Loucy (cell line): Measurements from ENCODE around the gene ANKS4B.

Source experiments
- H2AFZ ChIP-seq: fragments of 200-600 bp; sonication (generic); 2 replicates; pipeline ENCODE4 v1.6.0; 2016; ENCODE audit warnings: antibody characterized with exemption, mild to moderate bottlenecking, low read length, moderate library complexity
- H3F3A ChIP-seq: fragments of 200-600 bp; 2 replicates; pipeline ENCODE4 v1.6.0; 2016; ENCODE audit warnings: antibody characterized with exemption, low read depth, mild to moderate bottlenecking
- H3K27me3 ChIP-seq: fragments of 200-600 bp; sonication (generic); 2 replicates; pipeline ENCODE4 v1.6.1; 2014; ENCODE audit warnings: low read length, mild to moderate bottlenecking; ENCODE audit not compliant: insufficient read depth, poor library complexity, severe bottlenecking
- H3K36me3 ChIP-seq: fragments of 200-600 bp; sonication (generic); 2 replicates; pipeline ENCODE4 v1.6.1; 2016; ENCODE audit warnings: low read length; ENCODE audit not compliant: insufficient read depth
- H3K4me1 ChIP-seq: fragments of 200-600 bp; sonication (generic); 2 replicates; pipeline ENCODE4 v1.5.1; 2014; ENCODE audit warnings: low read length, mild to moderate bottlenecking; ENCODE audit not compliant: insufficient read depth, poor library complexity, severe bottlenecking
- H3K4me2 ChIP-seq: fragments of 200-600 bp; sonication (generic); 2 replicates; pipeline ENCODE4 v1.6.0; 2014; ENCODE audit warnings: antibody characterized with exemption, low read length, low read depth, mild to moderate bottlenecking; ENCODE audit not compliant: poor library complexity, severe bottlenecking
- H3K4me3 ChIP-seq: fragments of 200-600 bp; sonication (generic); 2 replicates; pipeline ENCODE4 v1.5.1; 2014; ENCODE audit warnings: low read length, mild to moderate bottlenecking, mixed read lengths; ENCODE audit not compliant: poor library complexity, severe bottlenecking
- H3K79me2 ChIP-seq: fragments of 200-600 bp; sonication (generic); 2 replicates; pipeline ENCODE4 v1.6.1; 2014; ENCODE audit warnings: low read length; ENCODE audit not compliant: insufficient read depth
- H3K9ac ChIP-seq: fragments of 200-600 bp; sonication (generic); 2 replicates; pipeline ENCODE4 v1.6.0; 2014; ENCODE audit warnings: mild to moderate bottlenecking, low read depth, low read length, moderate library complexity; ENCODE audit not compliant: poor library complexity, severe bottlenecking
- H3K9me2 ChIP-seq: fragments of 200-600 bp; sonication (generic); replicated peaks from 2 replicates; pipeline ENCODE4 v1.6.1; 2016; ENCODE audit warnings: low read depth, low read length, mixed read lengths
- H3K9me3 ChIP-seq: fragments of 200-600 bp; sonication (generic); 2 replicates; pipeline ENCODE4 v1.6.1; 2014; ENCODE audit warnings: mild to moderate bottlenecking, antibody characterized with exemption, low read length, low read depth; ENCODE audit not compliant: insufficient read depth
- H4K20me1 ChIP-seq: fragments of 200-600 bp; sonication (generic); 2 replicates; pipeline ENCODE4 v1.6.0; 2014; ENCODE audit warnings: antibody characterized with exemption, low read length, mild to moderate bottlenecking; ENCODE audit not compliant: insufficient read depth, poor library complexity, severe bottlenecking
- CTCF ChIP-seq: fragments of 200-600 bp; sonication (generic); conservative IDR thresholded peaks from 2 replicates; pipeline ENCODE4 v1.5.1; 2014; ENCODE audit warnings: mild to moderate bottlenecking, antibody characterized with exemption, low read length
- EZH2phosphoT487 ChIP-seq: fragments of 200-600 bp; IDR thresholded peaks from 2 replicates; pipeline ENCODE4 v1.6.1; 2018; ENCODE audit warnings: antibody characterized with exemption, mild to moderate bottlenecking, moderate library complexity, borderline replicate concordance

ANKS4B gene

GRCh38 chr16:21206550-21206949 is 26.9 kb upstream of the ANKS4B start:
- TF ChIP-seq EZH2phosphoT487 (no peak), CTCF (no peak)
- H3K36me3 ChIP-seq: no peaks in the 10 kb centered on the region

GRCh38 chr16:21208446-21209230 is 24.9 kb upstream of the ANKS4B start:
- no peaks in the 10 kb centered on the region for H3K9me3 ChIP-seq
- no peaks in the 10 kb centered on the region for H3K79me2 ChIP-seq
- no peak overlapping the region for H2AFZ ChIP-seq
- H3K36me3 ChIP-seq: no peaks in the 10 kb centered on the region
- no peaks in the 10 kb centered on the region for H3K4me1 ChIP-seq
- no peaks in the 10 kb centered on the region for H3K9me2 ChIP-seq
- H4K20me1 ChIP-seq: no peaks in the 10 kb centered on the region
- H3K4me2 ChIP-seq: no peak overlapping the region
- H3K27me3 ChIP-seq: no peaks in the 10 kb centered on the region
- no peak for TF ChIP-seq CTCF
- no peak for TF ChIP-seq EZH2phosphoT487
- no peak overlapping the region for H3K4me3 ChIP-seq
- H3K9ac ChIP-seq: no peak overlapping the region
- H3F3A ChIP-seq: no peaks in the 10 kb centered on the region

More at GRCh38 chr16:21206550-21206949, 26.9 kb upstream of the ANKS4B start:
- Histone ChIP-seq H3K9me3 (no peaks in the 10 kb centered on the region), H4K20me1 (no peaks in the 10 kb centered on the region), H3K79me2 (no peaks in the 10 kb centered on the region), H3K9ac (no peak overlapping the region), H3K9me2 (no peaks in the 10 kb centered on the region), H3K4me3 (no peak overlapping the region), H2AFZ (no peak overlapping the region), H3K4me2 (no peak overlapping the region), H3F3A (no peaks in the 10 kb centered on the region), H3K4me1 (no peaks in the 10 kb centered on the region), H3K27me3 (no peaks in the 10 kb centered on the region)

GRCh38 chr16:21211486-21211885 is 22.0 kb upstream of the ANKS4B start, which contains the start of gene ZP2:
ZP2 (minus strand) TSS chr16:21211574; CDS start chr16:21211547, 27 bp downstream.
- H4K20me1 ChIP-seq: no peaks in the 10 kb centered on the region
- no peaks in the 10 kb centered on the region for H3K4me1 ChIP-seq
- TF ChIP-seq EZH2phosphoT487 (no peak), CTCF (no peak)
- no peak within 1 kb of the TSS for H3K9ac ChIP-seq
- no peaks in the 10 kb centered on the region for H3K9me3 ChIP-seq
- H3K79me2 ChIP-seq: no peaks in the 10 kb centered on the region
- no peaks in the 10 kb centered on the region for H3K9me2 ChIP-seq
- no peaks in the 10 kb centered on the region for H3K36me3 ChIP-seq
- H3K27me3 ChIP-seq: no peaks in the 10 kb centered on the region
- H3F3A ChIP-seq: no peaks in the 10 kb centered on the region
- H2AFZ ChIP-seq: no peak within 1 kb of the TSS
- no peak within 1 kb of the TSS for H3K4me3 ChIP-seq
- H3K4me2 ChIP-seq: no peak within 1 kb of the TSS
